Measurements from ENCODE around the gene ARL8A.
"Not testable (repeated sequence)": the region's sequence is repeated elsewhere in the genome, so short reads cannot be mapped to it uniquely, and the experiment has no call there.

ARL8A gene

GRCh38 chr1:202158810-202159533 is 14.4 kb upstream of the ARL8A start:
- no peak for DNase-seq (ENCODE audit: low read depth in 2 of 2)

DNA sequence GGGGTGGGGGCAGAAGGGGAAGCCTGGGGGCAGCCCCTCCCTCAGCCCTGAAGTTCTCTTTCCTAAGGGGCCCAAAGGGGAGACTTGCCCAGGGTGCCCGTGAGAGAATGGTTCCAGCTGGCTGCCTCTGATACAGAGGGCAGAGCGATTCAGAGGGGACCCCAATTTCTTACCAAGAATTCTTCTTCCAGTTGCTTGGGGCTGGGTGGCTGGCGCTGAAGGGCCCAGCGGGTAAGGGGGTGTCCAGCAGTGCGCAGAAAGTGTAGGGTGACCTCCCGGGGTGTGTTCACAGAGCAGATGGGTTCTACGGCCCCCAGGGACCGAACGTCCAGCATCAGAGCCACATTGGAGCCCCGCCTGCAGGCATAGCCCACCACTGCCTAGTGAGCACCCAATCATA is 13.4 kb upstream of the ARL8A start:
- no peak for DNase-seq (ENCODE audit: low read depth in 2 of 2)

DNA sequence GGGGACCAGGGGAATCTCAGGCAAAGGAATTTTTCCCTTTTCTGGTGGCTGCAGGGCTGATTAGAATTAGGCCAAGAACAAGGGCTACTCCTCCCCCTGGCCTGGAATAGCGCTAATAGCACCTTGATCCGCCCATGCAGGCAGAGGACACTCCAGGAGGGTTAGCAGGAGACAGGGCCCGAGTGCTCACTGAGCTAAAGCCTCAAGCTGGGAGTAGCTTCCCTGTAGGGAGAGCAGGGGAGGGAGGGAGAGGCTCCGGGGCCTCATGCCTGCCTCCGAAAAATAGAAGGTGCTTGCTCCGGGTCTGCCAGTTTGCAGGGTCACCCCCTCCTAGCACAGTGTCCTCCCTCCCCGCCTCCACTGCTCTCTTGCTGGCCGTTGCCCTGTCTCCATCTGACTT is 12.1 kb upstream of the ARL8A start:
- DNase-seq (ENCODE audit: low read depth in 2 of 2) = no peak

DNA sequence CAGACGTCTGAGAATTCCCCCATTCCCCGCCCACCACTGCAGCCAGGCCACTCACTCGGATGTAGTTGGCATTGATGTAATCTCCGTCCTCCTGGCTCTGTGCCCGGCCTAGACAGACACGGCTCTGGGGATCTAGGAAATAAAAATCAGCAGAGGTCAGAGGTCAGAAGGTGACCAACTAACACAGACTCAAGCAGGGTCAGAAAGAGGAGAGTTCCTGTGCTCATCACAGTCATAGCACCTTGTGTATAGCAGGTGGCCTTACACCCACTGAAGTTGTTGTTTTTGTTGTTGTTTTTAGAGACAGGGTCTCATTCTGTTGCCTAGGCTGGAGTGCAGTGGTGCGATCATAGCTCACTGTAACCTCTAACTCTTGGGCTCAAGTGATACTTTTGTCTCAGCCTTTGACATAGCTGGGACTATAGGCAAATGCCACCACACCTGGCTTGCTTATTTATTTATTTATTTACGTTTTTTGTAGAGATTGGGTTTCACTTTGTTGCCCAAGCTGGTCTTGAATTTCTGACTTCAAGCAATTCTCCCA is 11.0 kb upstream of the ARL8A start:
- no peak for DNase-seq (ENCODE audit: low read depth in 2 of 2)

GRCh38 chr1:202154766-202155477 is 10.4 kb upstream of the ARL8A start:
- no peak for DNase-seq (ENCODE audit: low read depth in 2 of 2)

- DNase-seq (ENCODE audit: low read depth in 2 of 2) = no peak
These were observed 9.7 kb upstream of the ARL8A start for GRCh38 chr1:202154148-202154765.

GRCh38 chr1:202153284-202153683 is 8.7 kb upstream of the ARL8A start:
- no peak for DNase-seq (ENCODE audit: low read depth in 2 of 2)

GRCh38 chr1:202152399-202152798 is 7.9 kb upstream of the ARL8A start:
- no peak for DNase-seq (ENCODE audit: low read depth in 2 of 2)

DNA sequence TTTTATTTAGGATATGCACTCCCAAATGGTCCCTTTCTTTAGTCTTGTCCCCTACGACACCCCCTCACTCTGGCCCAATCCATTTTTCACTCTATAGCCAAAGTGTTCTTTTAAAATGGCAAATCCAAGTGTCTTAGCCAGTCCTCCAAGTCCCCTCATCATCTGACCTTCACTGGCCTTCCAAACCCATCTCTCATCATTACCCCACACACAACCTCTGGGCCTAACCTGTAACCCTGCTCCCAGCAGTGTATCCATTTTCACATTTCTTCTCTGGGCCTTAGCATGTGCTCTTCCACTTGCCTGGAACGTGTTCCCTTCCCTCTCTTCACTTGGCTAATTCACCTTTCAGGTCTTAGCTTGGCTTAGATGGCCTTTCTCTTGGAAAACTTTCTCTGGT is 6.5 kb upstream of the ARL8A start:
- DNase-seq (ENCODE audit: low read depth in 2 of 2) = no peak

- no peak for DNase-seq (ENCODE audit: low read depth in 2 of 2)
These were observed 6.1 kb upstream of the ARL8A start for GRCh38 chr1:202150602-202151001.

- no peak for DNase-seq (ENCODE audit: low read depth in 2 of 2)
These were observed 5.7 kb upstream of the ARL8A start for GRCh38 chr1:202150187-202150586.

DNA sequence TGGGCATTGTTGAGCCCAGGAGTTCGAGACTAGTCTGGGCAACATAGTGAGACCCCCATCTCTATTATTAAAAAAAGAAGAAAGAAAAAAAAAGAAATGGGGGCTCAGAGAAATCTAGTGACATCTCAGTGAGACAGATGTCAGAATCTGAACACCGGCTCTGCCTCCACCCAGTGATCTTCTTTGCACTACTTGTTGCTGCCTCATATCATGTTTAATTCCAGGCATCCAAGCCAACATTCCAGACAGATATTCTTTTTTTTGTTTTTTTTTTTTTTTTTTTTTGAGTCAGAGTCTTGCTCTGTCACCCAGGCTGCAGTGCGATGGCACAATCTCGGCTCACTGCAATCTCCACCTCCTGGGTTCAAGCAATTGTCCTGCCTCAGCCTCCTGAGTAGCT is 5.0 kb upstream of the ARL8A start:
- no peak for DNase-seq (ENCODE audit: low read depth in 2 of 2)

DNA sequence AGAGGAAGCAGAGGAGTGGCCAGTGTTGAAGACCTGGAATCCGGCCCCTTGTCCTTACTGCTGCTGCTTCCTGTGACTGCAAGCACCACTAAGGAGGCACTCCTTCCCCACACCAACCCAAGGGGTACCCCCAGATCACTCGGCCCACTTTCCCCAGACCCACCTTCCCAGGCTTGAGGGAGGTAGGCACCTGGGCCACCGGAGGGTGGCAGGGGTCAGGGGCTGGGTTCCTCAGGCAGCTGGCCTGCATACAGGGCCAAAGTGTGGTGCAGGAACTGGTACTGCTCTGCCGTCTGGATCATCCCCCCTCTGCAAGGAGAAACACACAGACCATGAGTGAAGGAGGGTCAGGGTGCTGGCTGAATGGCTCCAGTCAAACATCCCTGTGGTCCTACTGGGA is 3.9 kb upstream of the ARL8A start:
- no peak for DNase-seq (ENCODE audit: low read depth in 2 of 2)

GRCh38 chr1:202146993-202147392 is 2.5 kb upstream of the ARL8A start:
- DNase-seq (ENCODE audit: low read depth in 2 of 2) = no peak

- no peak for DNase-seq (ENCODE audit: low read depth in 2 of 2)
These were observed 1.7 kb upstream of the ARL8A start for GRCh38 chr1:202146279-202146678.

DNA sequence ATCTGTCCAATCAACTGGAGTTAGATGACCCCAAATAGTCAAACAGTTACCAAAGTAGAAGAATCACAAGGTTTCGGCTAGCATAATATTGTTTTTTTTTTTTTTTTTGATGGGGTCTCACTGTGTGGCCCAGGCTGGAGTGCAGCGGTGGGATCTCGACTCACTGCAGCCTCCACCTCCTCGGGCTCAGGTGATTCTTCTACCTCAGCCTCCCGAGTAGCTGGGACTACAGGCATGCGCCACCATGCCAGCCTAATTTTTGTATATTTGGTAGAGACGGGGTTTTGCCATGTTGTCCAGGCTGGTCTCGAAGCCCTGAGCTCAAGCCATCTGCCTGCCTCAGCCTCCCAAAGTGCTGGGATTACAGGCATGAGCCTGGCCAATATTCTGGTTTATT is 1.2 kb upstream of the ARL8A start:
- not testable (repeated sequence) for DNase-seq (ENCODE audit: low read depth in 2 of 2)

GRCh38 chr1:202145068-202145743 is 669 bp upstream of the ARL8A start:
- DNase-seq (ENCODE audit: low read depth in 2 of 2) = no peak

DNA sequence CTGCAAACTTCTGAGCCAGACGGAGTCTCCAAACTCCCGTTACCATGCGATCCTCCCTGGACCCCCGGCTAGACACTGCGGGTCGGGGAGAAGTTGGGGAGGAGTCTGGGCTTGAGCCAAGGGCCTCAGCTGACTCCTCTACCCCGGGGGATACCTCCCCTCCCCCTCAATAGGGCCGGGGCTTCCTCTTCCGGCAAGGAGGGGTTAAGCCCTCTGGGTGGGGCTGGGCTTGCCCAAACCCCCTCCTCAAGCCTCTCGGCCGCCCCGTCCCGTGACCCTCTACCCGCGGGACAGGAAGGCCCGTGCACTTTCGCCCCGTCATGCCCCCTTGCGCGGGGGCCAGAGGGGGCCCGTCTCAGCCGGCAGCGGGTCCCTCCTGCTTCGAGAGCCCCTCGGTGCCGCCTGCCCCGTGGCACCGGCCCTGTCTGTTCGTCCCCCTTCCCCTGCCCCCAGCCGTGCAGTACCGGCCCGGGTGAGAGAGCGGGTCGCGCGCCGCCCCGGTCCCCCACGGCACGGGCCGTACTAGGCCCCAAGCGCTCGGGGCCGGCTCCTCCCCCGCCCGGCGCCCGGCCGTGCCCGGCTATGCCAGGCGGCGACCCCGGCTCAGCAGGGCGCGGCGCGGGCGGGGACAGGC is 652 bp downstream of the ARL8A start:
- DNase-seq (ENCODE audit: low read depth in 2 of 2) = no peak

GRCh38 chr1:202143011-202143767 is 1.3 kb downstream of the ARL8A start:
- DNase-seq (ENCODE audit: low read depth in 2 of 2) = no peak

DNA sequence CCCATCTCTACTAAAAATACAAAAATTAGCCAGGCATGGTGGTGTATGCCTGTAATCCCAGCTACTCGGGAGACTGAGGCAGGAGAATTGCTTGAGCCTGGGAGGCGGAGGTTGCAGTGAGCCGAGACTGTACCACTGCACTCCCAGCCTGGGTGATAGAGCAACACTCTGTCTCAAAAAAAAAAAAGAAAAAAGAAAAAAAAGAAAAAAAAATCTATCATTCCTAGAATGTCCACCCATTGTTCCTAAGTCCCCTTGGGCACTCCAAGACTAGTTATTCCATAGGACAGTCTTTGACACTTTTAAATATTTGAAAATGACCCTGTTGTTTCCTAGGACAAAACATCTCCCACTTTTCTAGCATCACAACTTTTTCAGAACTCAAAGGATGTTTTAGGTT is 3.1 kb downstream of the ARL8A start:
- DNase-seq (ENCODE audit: low read depth in 2 of 2) = not testable (repeated sequence)

DNA sequence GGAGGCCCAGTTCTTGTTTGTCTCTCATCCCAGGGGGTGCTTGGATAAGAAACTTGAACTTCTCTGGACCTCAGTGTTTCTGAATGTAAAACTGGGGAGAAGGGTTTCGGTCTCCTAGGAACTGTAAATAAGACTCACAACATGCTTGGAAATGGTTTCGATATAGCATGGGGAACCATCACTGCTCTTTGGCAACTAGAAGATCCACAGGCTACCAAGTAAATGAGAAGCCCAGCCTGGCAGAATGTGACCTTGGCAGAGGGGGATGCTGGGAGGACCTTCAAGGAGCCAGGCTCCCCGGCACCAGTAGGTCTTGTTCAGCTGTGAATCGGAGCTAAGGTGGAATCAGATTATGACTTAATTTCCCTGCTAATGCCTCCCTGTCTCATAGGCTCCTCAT is 3.7 kb downstream of the ARL8A start:
- DNase-seq (ENCODE audit: low read depth in 2 of 2) = no peak

Data from stimulated activated CD8-positive, alpha-beta memory T cell treated with anti-CD3 and anti-CD28 coated beads, Interleukin-2, amount 100 ng/mL, for 1 hour (primary cell).